Stimulated activated CD8-positive, alpha-beta memory T cell treated with anti-CD3 and anti-CD28 coated beads, Interleukin-4, amount 100 ng/mL, for 48 hours (primary cell): ENCODE data around the gene DHX9.
"Not testable (repeated sequence)": the region's sequence is repeated elsewhere in the genome, so short reads cannot be mapped to it uniquely, and the experiment has no call there.

ENCODE experiments used
- DNase-seq: peaks from one replicate; pipeline ENCODE4 v3.0.0-alpha.2; 2020

The DHX9 gene

GRCh38 chr1:182897696-182898095, 58.5 kb downstream of the DHX9 start:
- DNase-seq, result no peak

GRCh38 chr1:182901946-182902345, 62.8 kb downstream of the DHX9 start:
- DNase-seq, result not testable (repeated sequence)

- DNase-seq, result no peak
Observed at GRCh38 chr1:182905321-182905720, 66.2 kb downstream of the DHX9 start.

- DNase-seq, result no peak
Observed at GRCh38 chr1:182909578-182909977, 70.4 kb downstream of the DHX9 start.

GRCh38 chr1:182910143-182910542, 71.0 kb downstream of the DHX9 start:
- DNase-seq, result no peak

GRCh38 chr1:182913401-182913800, 74.3 kb downstream of the DHX9 start:
- no peak for DNase-seq

GRCh38 chr1:182917378-182917777, 78.2 kb downstream of the DHX9 start:
- no peak for DNase-seq

- no peak for DNase-seq
Observed at GRCh38 chr1:182925661-182926060, 86.5 kb downstream of the DHX9 start.

- no peak for DNase-seq
Observed at GRCh38 chr1:182927693-182928433, 88.7 kb downstream of the DHX9 start.

GRCh38 chr1:182930985-182931384, 91.8 kb downstream of the DHX9 start:
- no peak for DNase-seq

GRCh38 chr1:182935716-182936115, 96.6 kb downstream of the DHX9 start:
- DNase-seq, result no peak
